GM23248 (cell line): Measurements from ENCODE around the gene KCNK15.

Source experiments
- EZH2 ChIP-seq: fragments of 200-600 bp; sonication (generic); IDR thresholded peaks from 2 replicates; pipeline ENCODE4 v1.6.1; 2018; ENCODE audit warnings: antibody characterized with exemption, mild to moderate bottlenecking; ENCODE audit not compliant: insufficient read depth, poor library complexity, severe bottlenecking
- EZH2phosphoT487 ChIP-seq: fragments of 200-600 bp; sonication (generic); IDR thresholded peaks from 2 replicates; pipeline ENCODE4 v1.6.1; 2018; ENCODE audit warnings: antibody characterized with exemption, moderate library complexity, mild to moderate bottlenecking, low read depth; ENCODE audit not compliant: insufficient read depth

GRCh38 chr20:44750081-44750805 lies 4.6 kb downstream of the KCNK15 start:
- TF ChIP-seq EZH2 = no peak
- TF ChIP-seq EZH2phosphoT487 = no peak
